OCI-LY7 (cell line): ENCODE measurements around the gene HOXD4. TPM values are rescaled to one million over a fixed set of nuclear protein-coding genes. Genes with fewer than 3 reads are reported as not detected.

Experiments
- BruUV-seq: library from RNA; stranded (reverse); fragments of 400-500 nt; replicated peaks from 2 replicates; lab custom pipeline; 2021; lab: Mats Ljungman, UMichigan
- CTCF ChIA-PET: fragments of 300-600 bp; sonication (Branson Sonifier 250); formaldehyde crosslinking; loops from one replicate; lab custom pipeline; 2022; ENCODE audit warnings: antibody characterized with exemption; ENCODE audit not compliant: unreplicated experiment; lab: Charles Lee
- POLR2A ChIA-PET: fragments of 300-600 bp; sonication (Branson Sonifier 250); formaldehyde crosslinking; loops from one replicate; lab custom pipeline; 2022; ENCODE audit warnings: antibody characterized with exemption; lab: Charles Lee
- DNase-seq: peaks from one replicate; pipeline ENCODE4 v3.0.0-alpha.2; 2015; ENCODE audit warnings: low spot score
- H2AFZ ChIP-seq: fragments of 200-600 bp; sonication (generic), shearing (Covaris generic); 2 replicates; pipeline ENCODE4 v1.6.1; 2014; ENCODE audit warnings: mild to moderate bottlenecking, antibody characterized with exemption, low read length, moderate library complexity
- H3K27ac ChIP-seq: fragments of 200-600 bp; sonication (generic); 2 replicates; pipeline ENCODE4 v1.5.1; 2014; ENCODE audit warnings: mixed run types, low read depth, mild to moderate bottlenecking, moderate library complexity, low read length, inconsistent platforms; ENCODE audit not compliant: poor library complexity, severe bottlenecking
- H3K36me3 ChIP-seq: fragments of 200-600 bp; sonication (generic); 2 replicates; pipeline ENCODE4 v1.6.1; 2014; ENCODE audit warnings: mild to moderate bottlenecking, antibody characterized with exemption, low read length, moderate library complexity, mixed read lengths; ENCODE audit not compliant: insufficient read depth
- H3K4me1 ChIP-seq: fragments of 200-600 bp; sonication (generic); 2 replicates; pipeline ENCODE4 v1.5.1; 2014; ENCODE audit warnings: mild to moderate bottlenecking, low read length; ENCODE audit not compliant: insufficient read depth, poor library complexity, severe bottlenecking
- H3K4me2 ChIP-seq: fragments of 200-600 bp; sonication (generic); 2 replicates; pipeline ENCODE4 v1.6.1; 2014; ENCODE audit warnings: mild to moderate bottlenecking, low read length
- H3K4me3 ChIP-seq: fragments of 200-600 bp; sonication (generic); 2 replicates; pipeline ENCODE4 v1.5.1; 2014; ENCODE audit warnings: mild to moderate bottlenecking, low read depth, low read length; ENCODE audit not compliant: poor library complexity, severe bottlenecking
- H3K79me2 ChIP-seq: fragments of 200-600 bp; sonication (generic); 2 replicates; pipeline ENCODE4 v1.6.1; 2016; ENCODE audit warnings: low read depth, mild to moderate bottlenecking, low read length, moderate library complexity, mixed read lengths; ENCODE audit not compliant: insufficient read depth
- H3K9me2 ChIP-seq: fragments of 200-600 bp; sonication (generic); 2 replicates; pipeline ENCODE4 v1.6.1; 2016; ENCODE audit warnings: mild to moderate bottlenecking, low read length, mixed read lengths; ENCODE audit not compliant: insufficient read depth
- H3K9me3 ChIP-seq: fragments of 200-600 bp; sonication (generic); 2 replicates; pipeline ENCODE4 v1.6.1; 2014; ENCODE audit warnings: mild to moderate bottlenecking, mixed run types, low read length, mixed read lengths
- H4K20me1 ChIP-seq: fragments of 200-600 bp; sonication (generic); 2 replicates; pipeline ENCODE4 v1.6.1; 2014; ENCODE audit warnings: mild to moderate bottlenecking, antibody characterized with exemption, low read length, moderate library complexity, mixed read lengths; ENCODE audit not compliant: insufficient read depth
- EZH2phosphoT487 ChIP-seq: fragments of 200-600 bp; sonication (generic); IDR thresholded peaks from 2 replicates; pipeline ENCODE4 v1.6.1; 2018; ENCODE audit warnings: low read depth, borderline replicate concordance, mild to moderate bottlenecking, mixed run types, antibody characterized with exemption, low read length, moderate library complexity, mixed read lengths
- intact Hi-C: fragments of 100-400 bp; cut with micrococcal nuclease; formaldehyde crosslinking; loops from one replicate; pipeline ENCODE4 v1.10.0; 2022; ENCODE audit not compliant: unreplicated experiment
- total RNA-seq, 2 experiments: library from RNA; depleted of rRNA in 1 of 2; stranded (reverse); fragments of >200 nt in 1 of 2; shearing (Covaris generic) in 1 of 2; gene quantifications; 2 replicates each; pipeline ENCODE4 v1.2.3, GENCODE V29; 2014 to 2022
- TF ChIP-seq, protein P1 (sequence below): fragments of 200-600 bp; sonication (generic); conservative IDR thresholded peaks from 2 replicates; pipeline ENCODE4 v1.5.1; 2014; ENCODE audit warnings: mild to moderate bottlenecking, antibody characterized with exemption, low read length, moderate library complexity, mixed read lengths

HOXD4 gene
- total RNA-seq, 2 experiments from 2014 or later = not detected

DNA sequence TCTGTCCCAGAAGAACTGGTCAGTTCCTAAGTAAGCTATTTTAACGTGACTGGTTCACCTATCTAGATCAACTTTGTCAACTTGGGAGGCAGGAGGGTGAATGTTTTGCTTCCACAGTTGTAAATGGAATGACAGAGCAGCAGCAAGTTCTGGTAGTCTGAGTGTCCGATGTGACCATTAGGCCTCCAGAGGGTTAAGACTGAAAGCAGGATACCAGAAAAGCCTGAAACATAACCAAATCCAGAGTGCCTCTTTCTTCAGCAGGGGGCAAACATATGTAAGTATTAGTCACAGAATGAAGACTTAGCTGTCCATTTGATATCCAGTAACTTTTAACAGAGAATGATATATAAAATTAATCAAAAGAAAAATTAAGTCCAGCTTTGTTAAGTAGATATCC is 14.9 kb downstream of the HOXD4 start:
- Histone ChIP-seq H4K20me1 (no peaks in the 10 kb centered on the region), H2AFZ (no peak overlapping the region), H3K9me2 (no peaks in the 10 kb centered on the region), H3K4me3 (no peak overlapping the region), H3K36me3 (no peaks in the 10 kb centered on the region), H3K9me3 (no peaks in the 10 kb centered on the region), H3K4me2 (no peak overlapping the region), H3K27ac (no peak overlapping the region), H3K4me1 (no peaks in the 10 kb centered on the region), H3K79me2 (no peaks in the 10 kb centered on the region)
- BruUV-seq = no TSS peak
- intact Hi-C loops = no loop called here
- POLR2A ChIA-PET = no interaction called here
- no peak for DNase-seq
- no peak for TF ChIP-seq EZH2phosphoT487
- TF ChIP-seq, protein P1, sequence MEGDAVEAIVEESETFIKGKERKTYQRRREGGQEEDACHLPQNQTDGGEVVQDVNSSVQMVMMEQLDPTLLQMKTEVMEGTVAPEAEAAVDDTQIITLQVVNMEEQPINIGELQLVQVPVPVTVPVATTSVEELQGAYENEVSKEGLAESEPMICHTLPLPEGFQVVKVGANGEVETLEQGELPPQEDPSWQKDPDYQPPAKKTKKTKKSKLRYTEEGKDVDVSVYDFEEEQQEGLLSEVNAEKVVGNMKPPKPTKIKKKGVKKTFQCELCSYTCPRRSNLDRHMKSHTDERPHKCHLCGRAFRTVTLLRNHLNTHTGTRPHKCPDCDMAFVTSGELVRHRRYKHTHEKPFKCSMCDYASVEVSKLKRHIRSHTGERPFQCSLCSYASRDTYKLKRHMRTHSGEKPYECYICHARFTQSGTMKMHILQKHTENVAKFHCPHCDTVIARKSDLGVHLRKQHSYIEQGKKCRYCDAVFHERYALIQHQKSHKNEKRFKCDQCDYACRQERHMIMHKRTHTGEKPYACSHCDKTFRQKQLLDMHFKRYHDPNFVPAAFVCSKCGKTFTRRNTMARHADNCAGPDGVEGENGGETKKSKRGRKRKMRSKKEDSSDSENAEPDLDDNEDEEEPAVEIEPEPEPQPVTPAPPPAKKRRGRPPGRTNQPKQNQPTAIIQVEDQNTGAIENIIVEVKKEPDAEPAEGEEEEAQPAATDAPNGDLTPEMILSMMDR = no peak
- CTCF ChIA-PET = no interaction called here

DNA sequence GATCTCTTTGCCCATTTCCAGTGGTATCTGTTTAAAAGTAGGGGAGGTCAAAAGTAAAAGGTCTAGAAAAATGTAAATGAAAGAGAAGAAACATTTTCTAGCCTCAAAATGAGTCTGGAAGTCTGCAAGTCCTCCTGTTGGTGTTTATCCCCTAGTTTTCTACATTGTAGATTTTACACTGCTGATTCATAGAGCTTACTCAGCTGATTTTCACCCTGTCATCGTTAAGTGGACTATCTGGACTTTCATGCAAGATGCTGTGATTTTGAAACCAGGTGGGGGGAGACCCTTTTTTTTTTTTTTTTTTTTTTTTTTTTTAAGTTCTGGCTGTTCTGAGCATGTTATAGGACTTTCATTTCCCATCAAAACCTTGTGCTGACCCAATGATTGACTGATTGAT is 16.0 kb downstream of the HOXD4 start:
- H4K20me1 ChIP-seq = no peaks in the 10 kb centered on the region
- no peak overlapping the region for H3K27ac ChIP-seq
- no peaks in the 10 kb centered on the region for H3K79me2 ChIP-seq
- H3K9me2 ChIP-seq = no peaks in the 10 kb centered on the region
- TF ChIP-seq, protein P1 = no peak
- TF ChIP-seq EZH2phosphoT487 = no peak
- BruUV-seq = no TSS peak
- CTCF ChIA-PET = no interaction called here
- H3K4me2 ChIP-seq = no peak overlapping the region
- no peak overlapping the region for H2AFZ ChIP-seq
- no peak for DNase-seq
- no peaks in the 10 kb centered on the region for H3K4me1 ChIP-seq
- no peaks in the 10 kb centered on the region for H3K36me3 ChIP-seq
- H3K4me3 ChIP-seq = no peak overlapping the region
- intact Hi-C loops = no loop called here
- H3K9me3 ChIP-seq = no peaks in the 10 kb centered on the region
- POLR2A ChIA-PET = interaction anchor here (0.6 to 1.0 kb wide), 4 partner anchors 52 to 1693 kb away, joined by 3 to 7 read pairs (median 5); no protein-coding TSS in a partner anchor

DNA sequence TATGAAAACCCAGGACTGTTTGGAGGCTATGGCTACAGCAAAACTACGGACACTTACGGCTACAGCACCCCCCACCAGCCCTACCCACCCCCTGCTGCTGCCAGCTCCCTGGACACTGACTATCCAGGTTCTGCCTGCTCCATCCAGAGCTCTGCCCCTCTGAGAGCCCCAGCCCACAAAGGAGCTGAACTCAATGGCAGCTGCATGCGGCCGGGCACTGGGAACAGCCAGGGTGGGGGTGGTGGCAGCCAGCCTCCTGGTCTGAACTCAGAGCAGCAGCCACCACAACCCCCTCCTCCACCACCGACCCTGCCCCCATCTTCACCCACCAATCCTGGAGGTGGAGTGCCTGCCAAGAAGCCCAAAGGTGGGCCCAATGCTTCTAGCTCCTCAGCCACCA is 17.8 kb downstream of the HOXD4 start:
- no TSS peak for BruUV-seq
- ChIA-PET POLR2A (interaction anchor here (0.6 kb wide), 2 partner anchors 204 to 440 kb away, joined by 3 to 11 read pairs; no protein-coding TSS in a partner anchor), CTCF (interaction anchor here (0.6 kb wide), 1 partner anchor 16 kb away, joined by 7 read pairs; no protein-coding TSS in a partner anchor)

More for the DNA sequence above, 17.8 kb downstream of the HOXD4 start:
- Histone ChIP-seq H3K4me2 (no peak overlapping the region), H3K4me3 (no peak overlapping the region), H3K27ac (no peak overlapping the region), H3K9me3 (no peaks in the 10 kb centered on the region), H3K36me3 (no peaks in the 10 kb centered on the region), H3K9me2 (no peaks in the 10 kb centered on the region), H2AFZ (no peak overlapping the region), H3K79me2 (no peaks in the 10 kb centered on the region), H4K20me1 (no peaks in the 10 kb centered on the region), H3K4me1 (no peaks in the 10 kb centered on the region)
- intact Hi-C loops = no loop called here
- no peak for DNase-seq
- TF ChIP-seq EZH2phosphoT487 = no peak
- TF ChIP-seq, protein P1 = no peak
